Psoas muscle (tissue), 8 donors: Measurements from ENCODE around the gene GABBR2. TPM values are rescaled to one million over a fixed set of nuclear protein-coding genes. Genes with fewer than 3 reads are reported as not detected.

Experiments used
- ATAC-seq, 4 donors: fragments of 200-7000 bp; cut with Tn5 transposase; one replicate each; pipeline ENCODE4 v1.9.1; 2020; ENCODE audit warnings: moderate library complexity in 3 of 4, mild to moderate bottlenecking in 2 of 4
- DNase-seq, 2 donors: peaks; one replicate each; pipeline ENCODE4 v3.0.0-alpha.2; 2020
- H3K27ac ChIP-seq: fragments of 200-600 bp; one replicate; pipeline ENCODE4 v1.8.0; 2022
- H3K27me3 ChIP-seq, 3 donors: fragments of 200-600 bp in 1 of 3; one replicate each; pipeline versions ENCODE4 v1.6.1 to v1.8.0; 2013 to 2022; ENCODE audit warnings: low read length in 2 of 3, mild to moderate bottlenecking in 2 of 3, moderate library complexity in 1 of 3; ENCODE audit not compliant: insufficient read depth in 3 of 3
- H3K36me3 ChIP-seq, 2 donors: fragments of 200-600 bp in 1 of 2; one replicate each; pipeline versions ENCODE4 v1.6.1 to v1.8.0; 2013 to 2022; ENCODE audit warnings: low read depth in 1 of 2, mild to moderate bottlenecking in 1 of 2, moderate library complexity in 1 of 2; ENCODE audit not compliant: insufficient read depth in 1 of 2
- H3K4me1 ChIP-seq: fragments of 200-600 bp; one replicate; pipeline ENCODE4 v1.8.0; 2022
- H3K4me3 ChIP-seq: fragments of 200-600 bp; one replicate; pipeline ENCODE4 v1.8.0; 2022; ENCODE audit warnings: mild to moderate bottlenecking
- H3K9me3 ChIP-seq: fragments of 200-600 bp; one replicate; pipeline ENCODE4 v1.8.0; 2022
- WGBS, 3 donors: extraction: QIAGEN DNeasy Blood & Tissue Kit; methylation state at CpG; one replicate each; pipeline versions ENCODE4 v1.1.6 to v1.1.7; 2013; 5-methylcytosine and 5-hydroxymethylcytosine counted together
- intact Hi-C, 2 donors: fragments of 100-400 bp; cut with DNase I; formaldehyde crosslinking; loops; one replicate each; pipeline versions ENCODE4 v1.11.0 to v1.14.2; 2022
- polyA plus RNA-seq, 3 donors: library from polyadenylated mRNA; stranded (reverse); fragments of 200-250 nt; gene quantifications; one replicate each; pipeline ENCODE4 v1.2.3, GENCODE V29; 2013
- total RNA-seq, 4 donors: library from RNA; stranded (reverse); fragmentation: NEBNext Ultra II Directional in 2 of 4; extraction: Animal tissue kit (Norgen Biotek cat#: 25700) in 2 of 4; gene quantifications; one replicate each; pipeline versions ENCODE4 v1.2.1 to v1.2.4, GENCODE V29; 2021 to 2023
- TF ChIP-seq, protein P1 (sequence below): fragments of 200-600 bp; IDR thresholded peaks from one replicate; pipeline ENCODE4 v1.8.0; 2022; ENCODE audit warnings: antibody characterized with exemption
- donor health status: healthy with polysubstance abuse.
- donor health status: DM: no; HTN: no; CAD: no; lungs with moderate emphysema.
- donor health status: Bipolar disorder and iron deficiency.
- donor health status: healthy.
- donor health status: DM: yes; HTN: yes; CAD: no.
- donor health status: DM: no; HTN: no; CAD: no.
- donor health status: DM: no; HTN: no; CAD: no.
- donor health status: DM: yes; HTN: yes; CAD: no.

The GABBR2 gene
- total and polyA plus RNA-seq, 7 donors = 0.08 to 0.66 (median 0.38) TPM

DNA sequence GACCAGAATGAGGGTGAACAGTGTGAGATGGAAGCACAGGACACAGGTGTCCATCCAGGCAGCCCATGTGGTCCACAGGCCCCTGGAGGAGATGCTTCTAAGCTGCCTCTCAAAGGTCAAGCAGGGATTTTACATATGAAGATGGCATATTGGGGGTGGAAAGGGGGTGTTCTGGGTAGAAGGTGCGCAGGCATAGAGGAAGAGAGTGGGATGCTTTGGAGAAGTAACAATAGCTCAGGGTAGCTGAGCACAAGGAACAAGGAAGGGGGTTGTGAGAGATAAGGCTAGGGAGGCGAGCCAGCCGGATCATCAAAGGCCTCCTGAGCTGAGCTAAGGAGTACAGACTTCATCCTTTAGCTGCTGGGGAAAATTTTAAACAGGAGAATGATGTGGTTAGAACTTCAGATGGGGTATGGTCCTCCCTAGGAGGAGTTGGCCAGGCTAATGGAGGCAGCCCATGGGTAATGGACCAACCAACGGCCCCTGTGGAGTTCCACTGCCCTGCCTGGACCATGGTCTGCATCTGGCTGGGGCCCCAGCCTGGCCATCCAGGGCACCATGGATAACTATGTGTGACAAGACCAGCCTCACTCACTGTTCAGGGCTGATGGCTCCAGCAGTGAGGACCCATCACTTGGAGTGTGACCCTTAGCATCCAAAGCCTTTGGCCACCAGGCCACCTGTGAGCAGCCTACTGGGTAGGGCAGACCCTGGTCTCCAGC is 366.5 kb downstream of the GABBR2 start:
- H3K27ac ChIP-seq = no peak overlapping the region
- H3K9me3 ChIP-seq = no peaks in the 10 kb centered on the region
- no peak for DNase-seq
- TF ChIP-seq, protein P1, sequence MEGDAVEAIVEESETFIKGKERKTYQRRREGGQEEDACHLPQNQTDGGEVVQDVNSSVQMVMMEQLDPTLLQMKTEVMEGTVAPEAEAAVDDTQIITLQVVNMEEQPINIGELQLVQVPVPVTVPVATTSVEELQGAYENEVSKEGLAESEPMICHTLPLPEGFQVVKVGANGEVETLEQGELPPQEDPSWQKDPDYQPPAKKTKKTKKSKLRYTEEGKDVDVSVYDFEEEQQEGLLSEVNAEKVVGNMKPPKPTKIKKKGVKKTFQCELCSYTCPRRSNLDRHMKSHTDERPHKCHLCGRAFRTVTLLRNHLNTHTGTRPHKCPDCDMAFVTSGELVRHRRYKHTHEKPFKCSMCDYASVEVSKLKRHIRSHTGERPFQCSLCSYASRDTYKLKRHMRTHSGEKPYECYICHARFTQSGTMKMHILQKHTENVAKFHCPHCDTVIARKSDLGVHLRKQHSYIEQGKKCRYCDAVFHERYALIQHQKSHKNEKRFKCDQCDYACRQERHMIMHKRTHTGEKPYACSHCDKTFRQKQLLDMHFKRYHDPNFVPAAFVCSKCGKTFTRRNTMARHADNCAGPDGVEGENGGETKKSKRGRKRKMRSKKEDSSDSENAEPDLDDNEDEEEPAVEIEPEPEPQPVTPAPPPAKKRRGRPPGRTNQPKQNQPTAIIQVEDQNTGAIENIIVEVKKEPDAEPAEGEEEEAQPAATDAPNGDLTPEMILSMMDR = no peak
- intact Hi-C loops = no loop called here
- no peak overlapping the region for H3K4me3 ChIP-seq
- no peaks in the 10 kb centered on the region for H3K27me3 ChIP-seq
- no peak for ATAC-seq
- 74 to 84% (median 80%) methylated on average over 4 of the region's 4 CpGs for WGBS, 3 donors
- H3K36me3 ChIP-seq = no peaks in the 10 kb centered on the region
- H3K4me1 ChIP-seq = no peaks in the 10 kb centered on the region

DNA sequence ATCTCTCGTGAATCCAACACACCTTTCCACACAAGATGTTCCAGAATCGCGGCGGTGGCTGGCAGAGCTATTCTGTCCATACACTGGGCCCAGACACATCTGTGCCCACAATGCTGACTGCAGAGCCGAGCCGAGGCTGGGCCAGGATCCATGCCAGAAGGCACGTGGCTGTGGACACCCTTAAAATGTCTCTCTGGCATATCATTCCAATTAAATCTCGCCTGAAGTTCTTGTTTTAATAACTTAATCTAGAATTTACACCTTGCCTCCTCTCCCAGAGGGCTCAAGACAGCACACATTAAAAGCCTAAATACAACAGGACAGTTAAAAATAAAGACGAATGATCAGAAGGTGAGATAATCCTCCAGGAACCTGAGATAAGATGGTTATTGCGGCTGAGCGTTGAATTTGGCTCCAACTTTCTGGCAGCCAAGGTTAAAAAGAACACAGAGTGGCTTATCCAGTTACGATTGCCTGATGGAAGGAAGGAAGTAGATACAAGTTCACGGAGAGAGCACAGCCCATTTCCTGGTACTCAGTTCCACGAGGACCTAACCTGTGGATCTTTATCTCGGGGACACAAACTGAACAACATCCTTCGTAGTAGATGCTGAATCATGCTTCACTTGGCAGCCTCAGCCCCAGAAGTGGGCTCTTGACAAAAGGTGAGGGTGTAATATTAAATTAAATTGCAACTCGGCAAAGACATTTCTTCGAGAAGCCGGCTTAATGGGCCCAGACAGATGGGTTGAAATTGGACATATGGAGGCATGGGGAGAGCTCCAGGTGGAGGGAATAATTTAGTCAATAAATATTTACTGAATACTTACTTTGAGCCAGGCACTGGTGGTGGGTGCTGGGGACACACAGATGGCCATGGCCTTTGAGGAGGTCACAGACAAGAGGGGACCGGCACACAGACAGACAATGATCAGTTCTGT is 367.3 kb downstream of the GABBR2 start:
- intact Hi-C loops = no loop called here
- ATAC-seq (no peak), DNase-seq (no peak)
- Histone ChIP-seq H3K4me3 (no peak overlapping the region), H3K9me3 (no peaks in the 10 kb centered on the region), H3K27ac (no peak overlapping the region), H3K27me3 (no peaks in the 10 kb centered on the region), H3K4me1 (no peaks in the 10 kb centered on the region), H3K36me3 (no peaks in the 10 kb centered on the region)
- 53 to 68% (median 56%) methylated on average over 20 of the region's 20 CpGs for WGBS, 3 donors
- TF ChIP-seq, protein P1 = no peak

DNA sequence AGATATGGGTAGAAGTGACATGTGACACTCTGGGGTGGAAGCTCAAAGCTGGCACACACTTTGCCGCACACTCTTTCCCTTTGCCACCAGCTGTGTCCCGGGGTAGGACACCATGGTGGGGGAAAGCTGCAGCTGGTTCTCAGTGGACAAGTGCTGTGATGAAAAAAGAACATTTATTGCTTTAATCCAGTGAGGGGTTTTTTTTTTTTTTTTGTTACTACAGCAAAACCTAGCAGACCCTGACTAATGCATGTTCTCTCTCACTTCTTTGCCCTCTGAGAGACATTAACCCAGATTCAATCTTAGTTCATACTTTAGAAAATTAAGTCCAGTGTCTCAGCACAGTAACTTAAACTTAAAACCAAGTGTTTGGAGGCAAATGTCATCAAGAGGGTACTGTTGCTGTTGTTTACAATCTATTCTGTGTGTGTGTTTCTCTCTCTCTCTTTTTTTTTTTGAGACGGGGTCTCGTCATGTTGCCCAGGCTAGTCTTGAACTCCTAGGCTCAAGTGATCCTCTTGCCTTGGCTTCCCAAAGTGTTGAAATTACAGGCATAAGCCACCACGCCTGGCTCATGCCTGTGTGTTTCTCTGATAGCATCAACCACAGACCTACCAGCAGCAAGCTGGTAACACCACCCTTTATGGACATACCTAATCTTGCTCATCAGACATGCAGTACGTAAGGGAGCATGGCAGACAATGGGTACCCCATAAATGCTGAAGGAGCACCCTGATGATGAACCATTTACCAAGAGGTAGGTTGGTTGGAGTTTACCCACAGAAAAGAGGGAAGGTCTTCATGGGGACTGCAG is 368.5 kb downstream of the GABBR2 start:
- intact Hi-C loops = no loop called here
- 88 to 91% (median 91%) methylated on average over 6 of the region's 6 CpGs for WGBS, 3 donors
- Histone ChIP-seq H3K9me3 (no peaks in the 10 kb centered on the region), H3K4me1 (no peaks in the 10 kb centered on the region), H3K36me3 (no peaks in the 10 kb centered on the region), H3K4me3 (no peak overlapping the region), H3K27me3 (no peaks in the 10 kb centered on the region), H3K27ac (no peak overlapping the region)
- TF ChIP-seq, protein P1 = no peak
- ATAC-seq (no peak), DNase-seq (no peak)

DNA sequence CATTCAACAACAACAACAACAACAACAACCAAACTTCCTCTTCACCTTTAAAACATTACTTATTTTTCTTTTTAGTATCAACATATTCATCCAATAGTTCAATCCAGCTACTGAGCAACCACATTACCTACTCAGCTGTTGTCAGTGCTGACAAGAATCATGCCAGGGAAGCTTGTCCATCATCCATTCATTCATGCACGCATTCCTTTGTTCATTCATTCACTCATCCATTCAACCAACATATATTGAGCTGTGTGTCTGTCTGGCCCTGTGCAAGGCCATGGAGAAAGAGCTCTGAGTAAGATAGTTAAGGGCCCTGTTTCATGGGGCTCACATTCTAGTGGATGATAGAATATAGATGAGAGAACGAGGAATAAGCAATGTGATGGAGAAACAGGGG is 373.1 kb downstream of the GABBR2 start:
- 76 to 90% (median 86%) methylated on average over 2 of the region's 2 CpGs for WGBS, 3 donors
- TF ChIP-seq, protein P1 = no peak
- Histone ChIP-seq H3K4me1 (no peaks in the 10 kb centered on the region), H3K4me3 (no peak overlapping the region), H3K36me3 (no peaks in the 10 kb centered on the region), H3K27ac (no peak overlapping the region), H3K9me3 (no peaks in the 10 kb centered on the region), H3K27me3 (peaks cover 0 to 3% (median 0%) of the 10 kb centered on the region in 3 donors)
- DNase-seq (no peak), ATAC-seq (no peak)
- intact Hi-C loops = no loop called here
